ENCODE results near the gene DCC. TPM values are rescaled to one million over a fixed set of nuclear protein-coding genes. Genes with fewer than 3 reads are reported as not detected.

The DCC gene
- total RNA-seq, 1 experiment from 2014 or later: not detected

GRCh38 chr18:52339891-52340371 lies at the start of gene DCC (continued):
- TF ChIP-seq ZBTB33 (IDR thresholded peaks at IDR 0.05; ENCODE audit: extremely low read depth, insufficient replicate concordance, low read length) (no peak), ZFX (IDR thresholded peaks at IDR 0.05) (no peak)

- no peak overlapping the region for H3K9ac ChIP-seq (ENCODE audit: low read length)
- ChIA-PET CTCF (no interaction called here), POLR2A (no interaction called here), RAD21 (ENCODE audit: low non-redundant PET in 1 of 2, low total read pairs in 2 of 2, uncharacterized antibody in 2 of 2, unreplicated experiment in 2 of 2) (no interaction called here)
- no peak overlapping the region for H3K4me2 ChIP-seq (ENCODE audit: low read length)
- H3K4me3 ChIP-seq (replicated peaks in 1 of 2; ENCODE audit: low read depth in 1 of 2, low read length in 2 of 2): no peak overlapping the region
- DNase-seq (ENCODE audit: low read depth, low spot score) (no peak), ATAC-seq (no peak)
- no TSS peak for BruUV-seq (replicated peaks)
- no peak for TF ChIP-seq SIN3A (IDR thresholded peaks at IDR 0.05; ENCODE audit: low read depth)
- TF ChIP-seq CBX3 (IDR thresholded peaks at IDR 0.05; ENCODE audit: low read depth): no peak
- TF ChIP-seq CTCF (IDR thresholded peaks at IDR 0.05 in 2 of 3, conservative IDR thresholded peaks at IDR 0.05 in 1 of 3; ENCODE audit: borderline replicate concordance in 1 of 3, insufficient read depth in 1 of 3, low read depth in 2 of 3, low read length in 2 of 3): no peak
- no peak for TF ChIP-seq EZH2phosphoT487 (IDR thresholded peaks at IDR 0.05; ENCODE audit: borderline replicate concordance)
- no peak for TF ChIP-seq ELF1 (IDR thresholded peaks at IDR 0.05; ENCODE audit: borderline replicate concordance, low read depth)
- no peak for TF ChIP-seq SRF (IDR thresholded peaks at IDR 0.05; ENCODE audit: low read depth)
- no peak for TF ChIP-seq ZFX (IDR thresholded peaks at IDR 0.05)
- no peak for TF ChIP-seq ATF3 (IDR thresholded peaks at IDR 0.05)
- no peak for TF ChIP-seq RAD21 (IDR thresholded peaks at IDR 0.05; ENCODE audit: low read depth)
- no peak for TF ChIP-seq EGR1 (IDR thresholded peaks at IDR 0.05; ENCODE audit: low read depth)
- no peak for TF ChIP-seq EZH2 (IDR thresholded peaks at IDR 0.05)
- no peak for TF ChIP-seq POLR2A (IDR thresholded peaks at IDR 0.05; ENCODE audit: borderline replicate concordance, extremely low read depth, insufficient read depth, insufficient read length)
- TF ChIP-seq TCF7L2 (IDR thresholded peaks at IDR 0.05; ENCODE audit: borderline replicate concordance, extremely low read depth, insufficient read depth, insufficient read length): no peak
- TF ChIP-seq REST (IDR thresholded peaks at IDR 0.05; ENCODE audit: low read depth): no peak
- no peak for TF ChIP-seq YY1 (IDR thresholded peaks at IDR 0.05; ENCODE audit: extremely low read depth, insufficient replicate concordance, low read depth, low read length)
- intact Hi-C loops (cut with micrococcal nuclease): no loop called here
- H3K9me2 ChIP-seq (ENCODE audit: insufficient read depth): no peaks in the 10 kb centered on the region
- H4K20me1 ChIP-seq (ENCODE audit: insufficient read depth): no peaks in the 10 kb centered on the region
- no peaks in the 10 kb centered on the region for H3K79me2 ChIP-seq (ENCODE audit: insufficient read depth, low read length)
- H3K36me3 ChIP-seq (ENCODE audit: control insufficient read depth in 1 of 2, insufficient read depth in 2 of 2, low read length in 2 of 2): no peaks in the 10 kb centered on the region
- peaks cover 9 to 17% of the 10 kb centered on the region in 2 experiments; a peak in 2 of 4 replicates for H3K9me3 ChIP-seq (ENCODE audit: control insufficient read depth in 1 of 2, insufficient read depth in 1 of 2, low read depth in 1 of 2, low read length in 2 of 2)
- H2AFZ ChIP-seq (ENCODE audit: low read depth, low read length, poor library complexity, severe bottlenecking): no peak overlapping the region
- no peaks in the 10 kb centered on the region for H3K4me1 ChIP-seq (ENCODE audit: control insufficient read depth in 1 of 2, insufficient read depth in 2 of 2, low read length in 2 of 2)
- H3K27ac ChIP-seq (ENCODE audit: low read depth, low read length): no peak overlapping the region
- H3K27me3 ChIP-seq (ENCODE audit: insufficient read depth, low read length): no peaks in the 10 kb centered on the region
Measured at GRCh38 chr18:52310651-52311050, 29.3 kb upstream of the DCC start.

All from HCT116 (cell line).